ENCODE measurements around the gene SPACA4. TPM values are rescaled to one million over a fixed set of nuclear protein-coding genes. Genes with fewer than 3 reads are reported as not detected.

The SPACA4 gene
- total RNA-seq: not detected

GRCh38 chr19:48606463-48607358 is at the start of gene SPACA4:
Gene SPACA4, plus strand, starts transcription at chr19:48606742. Its CDS starts 237 bp downstream, at chr19:48606979.

GRCh38 chr19:48614436-48615230 is 8.1 kb downstream of the SPACA4 start, which contains the start of gene FAM83E:
Gene FAM83E, minus strand, starts transcription at chr19:48615076. Its CDS starts 1,704 bp downstream, at chr19:48613372.

GRCh38 chr19:48618916-48619691 is 12.6 kb downstream of the SPACA4 start, which contains the start of the genes RPL18 and SPHK2:
Gene RPL18, minus strand, starts transcription at chr19:48619178. Its CDS starts 35 bp downstream, at chr19:48619143.
Gene SPHK2, plus strand, starts transcription at chr19:48619506. Its CDS starts 1,009 bp downstream, at chr19:48620515.

GRCh38 chr19:48636859-48637448 is 30.4 kb downstream of the SPACA4 start, which contains the start of gene DBP:
Gene DBP, minus strand, starts transcription at chr19:48637379. Its CDS starts 385 bp downstream, at chr19:48636994.

GRCh38 chr19:48646001-48646721 is 39.6 kb downstream of the SPACA4 start, which contains the start of gene CA11:
Gene CA11, minus strand, starts transcription at chr19:48646187. Its CDS starts 555 bp downstream, at chr19:48645632.

Other genes with a start within 250 kb of the SPACA4 start
- gene TMEM143, start 242.8 kb upstream of the SPACA4 start, total RNA-seq: 2.8 TPM
- not detected for gene SYNGR4, start 242.4 kb upstream of the SPACA4 start, total RNA-seq
- gene KDELR1, start 215.2 kb upstream of the SPACA4 start, total RNA-seq: 25.4 TPM
- 4.1 TPM for gene GRIN2D, start 213.1 kb upstream of the SPACA4 start, total RNA-seq
- gene GRWD1, start 160.8 kb upstream of the SPACA4 start, total RNA-seq: 8.1 TPM
- gene KCNJ14, start 151.2 kb upstream of the SPACA4 start, total RNA-seq: 1.6 TPM
- gene CYTH2, start 137.4 kb upstream of the SPACA4 start, total RNA-seq: 77.0 TPM
- 16.6 TPM for gene LMTK3, start 94.9 kb upstream of the SPACA4 start, total RNA-seq
- gene SULT2B1, start 54.6 kb upstream of the SPACA4 start, total RNA-seq: not detected
- gene FAM83E, start 8.3 kb downstream of the SPACA4 start, total RNA-seq: not detected
- gene RPL18, start 12.4 kb downstream of the SPACA4 start, total RNA-seq: 1,067 TPM
- gene SPHK2, start 12.8 kb downstream of the SPACA4 start, total RNA-seq: 11.9 TPM
- 4.1 TPM for gene DBP, start 30.6 kb downstream of the SPACA4 start, total RNA-seq
- 7.8 TPM for gene CA11, start 39.4 kb downstream of the SPACA4 start, total RNA-seq
- gene NTN5, start 66.3 kb downstream of the SPACA4 start, total RNA-seq: not detected
- not detected for gene FUT2, start 89.2 kb downstream of the SPACA4 start, total RNA-seq
- 1.3 TPM for gene MAMSTR, start 113.0 kb downstream of the SPACA4 start, total RNA-seq
- 7.5 TPM for gene RASIP1, start 133.9 kb downstream of the SPACA4 start, total RNA-seq
- not detected for gene IZUMO1, start 140.2 kb downstream of the SPACA4 start, total RNA-seq
- gene FUT1, start 145.9 kb downstream of the SPACA4 start, total RNA-seq: 0.31 TPM
- not detected for gene FGF21, start 148.8 kb downstream of the SPACA4 start, total RNA-seq
- 14.4 TPM for gene BCAT2, start 204.3 kb downstream of the SPACA4 start, total RNA-seq
- gene HSD17B14, start 229.7 kb downstream of the SPACA4 start, total RNA-seq: 1.3 TPM